Type B pancreatic cell (in vitro differentiated cells): ENCODE measurements around the gene SOX15. TPM values are rescaled to one million over a fixed set of nuclear protein-coding genes. Genes with fewer than 3 reads are reported as not detected.

Experiments used
- DNase-seq: peaks from one replicate; pipeline ENCODE4 v3.0.0; 2021; ENCODE audit warnings: mixed read lengths; ENCODE audit not compliant: unreplicated experiment; ENCODE audit errors: extremely low spot score
- H3K27ac Mint-ChIP-seq: 2 replicates; pipeline ENCODE4 v1.8.0; 2021; ENCODE audit warnings: mild to moderate bottlenecking, mixed read lengths
- H3K27me3 Mint-ChIP-seq: 2 replicates; pipeline ENCODE4 v1.8.0; 2021; ENCODE audit warnings: mixed read lengths
- H3K36me3 Mint-ChIP-seq: 2 replicates; pipeline ENCODE4 v1.8.0; 2021; ENCODE audit warnings: mixed read lengths
- H3K4me1 Mint-ChIP-seq: one replicate; pipeline ENCODE4 v1.8.0; 2021; ENCODE audit warnings: mixed read lengths; ENCODE audit not compliant: unreplicated experiment
- H3K4me3 Mint-ChIP-seq: 2 replicates; pipeline ENCODE4 v1.8.0; 2021; ENCODE audit warnings: mild to moderate bottlenecking, mixed read lengths
- H3K9me3 Mint-ChIP-seq: 2 replicates; pipeline ENCODE4 v1.8.0; 2021; ENCODE audit warnings: mixed read lengths
- long read RNA-seq: library from polyadenylated mRNA; unstranded; transcript quantifications from one replicate; pipeline ENCODE4 v2.0.0, GENCODE V29; 2020
- total RNA-seq: library from RNA; stranded (reverse); gene quantifications from 2 replicates; pipeline ENCODE4 v1.2.1, GENCODE V29; 2021; ENCODE audit warnings: low replicate concordance
- TF ChIP-seq, protein P1 (sequence below): fragments of 200-600 bp; sonication (generic); conservative IDR thresholded peaks from 2 replicates; pipeline ENCODE4 v1.5.0; 2021; ENCODE audit warnings: antibody characterized with exemption, mild to moderate bottlenecking

The SOX15 gene
- total RNA-seq: 0.77 and 4.0 TPM in 2 replicates
- long read RNA-seq, partial matches to known transcripts: 0 of 1 reads
- long read RNA-seq, other reads (novel, unspliced or antisense): 0 of 1 reads

DNA sequence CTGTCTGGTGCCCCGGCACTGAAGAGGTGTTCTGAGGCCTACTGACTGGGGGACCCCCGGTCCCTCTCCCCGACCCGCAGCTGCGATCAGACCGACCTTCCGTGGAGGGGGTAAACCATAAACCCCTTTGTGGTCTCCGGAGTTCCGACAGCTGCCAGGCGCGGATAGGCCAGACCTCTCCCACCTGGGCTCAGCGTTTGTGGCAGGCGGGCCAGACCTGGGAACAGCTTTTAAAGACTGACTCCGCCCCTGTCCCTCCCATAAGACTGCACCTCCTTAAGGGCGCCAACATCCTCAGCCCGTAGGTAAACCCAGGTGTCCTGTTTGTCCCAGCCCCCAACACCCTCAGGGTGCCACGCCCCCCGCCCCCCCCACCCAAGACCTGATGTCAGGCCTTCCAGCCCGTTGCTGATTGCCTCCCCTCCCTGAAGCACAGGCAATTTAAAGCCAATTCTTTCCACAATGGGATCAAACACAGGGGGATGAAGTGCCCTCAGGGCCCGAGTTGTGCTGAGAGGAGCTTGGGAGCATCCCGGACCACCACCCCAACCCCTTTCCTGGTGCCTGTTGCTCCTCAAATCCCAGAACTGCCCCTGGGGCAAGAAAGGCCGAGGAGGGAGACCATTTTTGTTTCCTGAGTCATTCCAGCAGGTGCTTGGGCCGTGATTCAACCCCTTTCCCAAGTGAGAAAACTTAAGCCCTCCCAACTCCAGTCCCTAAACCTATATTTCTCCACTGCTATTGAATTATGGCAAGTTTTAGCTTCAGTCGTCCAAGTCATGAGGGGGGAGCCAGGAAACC is at the start of gene SOX15:
Gene SOX15 (minus strand): TSS at position 204 of the 801 bp plus-strand sequence. CDS start 418 bp downstream, outside the sequence.
- Mint-ChIP-seq H3K27ac (peak within 1 kb of the TSS; percentile 96), H3K4me3 (peak within 1 kb of the TSS; percentile 58), H3K27me3 (no peaks in the 10 kb centered on the region), H3K36me3 (peaks cover 23% of the 10 kb centered on the region), H3K9me3 (no peaks in the 10 kb centered on the region), H3K4me1 (peaks cover 14% of the 10 kb centered on the region)
- no peak for DNase-seq
- TF ChIP-seq, protein P1, sequence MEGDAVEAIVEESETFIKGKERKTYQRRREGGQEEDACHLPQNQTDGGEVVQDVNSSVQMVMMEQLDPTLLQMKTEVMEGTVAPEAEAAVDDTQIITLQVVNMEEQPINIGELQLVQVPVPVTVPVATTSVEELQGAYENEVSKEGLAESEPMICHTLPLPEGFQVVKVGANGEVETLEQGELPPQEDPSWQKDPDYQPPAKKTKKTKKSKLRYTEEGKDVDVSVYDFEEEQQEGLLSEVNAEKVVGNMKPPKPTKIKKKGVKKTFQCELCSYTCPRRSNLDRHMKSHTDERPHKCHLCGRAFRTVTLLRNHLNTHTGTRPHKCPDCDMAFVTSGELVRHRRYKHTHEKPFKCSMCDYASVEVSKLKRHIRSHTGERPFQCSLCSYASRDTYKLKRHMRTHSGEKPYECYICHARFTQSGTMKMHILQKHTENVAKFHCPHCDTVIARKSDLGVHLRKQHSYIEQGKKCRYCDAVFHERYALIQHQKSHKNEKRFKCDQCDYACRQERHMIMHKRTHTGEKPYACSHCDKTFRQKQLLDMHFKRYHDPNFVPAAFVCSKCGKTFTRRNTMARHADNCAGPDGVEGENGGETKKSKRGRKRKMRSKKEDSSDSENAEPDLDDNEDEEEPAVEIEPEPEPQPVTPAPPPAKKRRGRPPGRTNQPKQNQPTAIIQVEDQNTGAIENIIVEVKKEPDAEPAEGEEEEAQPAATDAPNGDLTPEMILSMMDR: no peak

DNA sequence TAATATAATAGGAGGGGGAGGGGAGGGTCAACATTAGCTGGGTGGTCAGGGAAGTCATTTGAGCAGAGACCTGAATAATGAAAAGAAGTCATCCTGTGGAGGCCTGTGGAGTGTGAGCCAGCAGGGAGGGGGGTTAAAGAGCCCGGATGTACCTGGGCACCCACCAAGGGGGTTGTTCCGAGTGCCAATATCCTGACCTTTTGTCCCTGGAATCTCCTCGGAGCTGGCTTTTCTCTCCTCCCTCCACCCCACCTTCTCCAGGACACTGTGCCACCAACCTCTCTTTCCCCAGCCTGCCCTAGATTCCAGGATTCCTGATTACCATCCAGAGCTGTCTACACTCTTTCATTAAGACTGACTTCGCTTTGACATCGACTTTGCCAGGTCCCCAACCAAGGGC is 46.3 kb upstream of the SOX15 start:
- Mint-ChIP-seq H3K4me1 (peaks cover 10% of the 10 kb centered on the region), H3K36me3 (no peaks in the 10 kb centered on the region), H3K27ac (no peak overlapping the region), H3K4me3 (no peak overlapping the region), H3K27me3 (no peaks in the 10 kb centered on the region), H3K9me3 (no peaks in the 10 kb centered on the region)
- TF ChIP-seq, protein P1: no peak
- no peak for DNase-seq

DNA sequence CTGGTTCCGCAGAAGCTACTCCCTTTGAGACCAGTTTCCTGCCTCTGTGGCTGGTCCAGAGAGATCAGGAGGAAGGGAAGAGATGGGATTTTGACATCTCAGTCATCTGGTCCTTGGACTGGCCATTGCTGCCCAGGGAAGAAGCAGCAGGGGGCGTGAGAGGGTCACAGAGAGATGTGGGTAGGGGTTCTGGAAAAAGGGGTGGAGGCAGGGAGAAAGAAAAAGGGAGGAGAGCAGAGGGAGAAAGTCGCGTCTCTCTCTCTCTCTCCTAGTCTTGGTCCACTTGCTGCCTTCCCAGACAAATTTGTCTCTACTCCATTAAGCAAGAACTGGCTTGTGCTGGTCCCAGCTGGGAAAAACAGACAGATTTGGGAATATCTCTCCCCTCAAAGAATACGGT is 44.5 kb upstream of the SOX15 start:
- no peak for DNase-seq
- TF ChIP-seq, protein P1: peak; percentile 75
- no peak overlapping the region for H3K27ac Mint-ChIP-seq
- no peaks in the 10 kb centered on the region for H3K27me3 Mint-ChIP-seq
- no peaks in the 10 kb centered on the region for H3K9me3 Mint-ChIP-seq
- no peaks in the 10 kb centered on the region for H3K36me3 Mint-ChIP-seq
- peaks cover 10% of the 10 kb centered on the region for H3K4me1 Mint-ChIP-seq
- H3K4me3 Mint-ChIP-seq: no peak overlapping the region

DNA sequence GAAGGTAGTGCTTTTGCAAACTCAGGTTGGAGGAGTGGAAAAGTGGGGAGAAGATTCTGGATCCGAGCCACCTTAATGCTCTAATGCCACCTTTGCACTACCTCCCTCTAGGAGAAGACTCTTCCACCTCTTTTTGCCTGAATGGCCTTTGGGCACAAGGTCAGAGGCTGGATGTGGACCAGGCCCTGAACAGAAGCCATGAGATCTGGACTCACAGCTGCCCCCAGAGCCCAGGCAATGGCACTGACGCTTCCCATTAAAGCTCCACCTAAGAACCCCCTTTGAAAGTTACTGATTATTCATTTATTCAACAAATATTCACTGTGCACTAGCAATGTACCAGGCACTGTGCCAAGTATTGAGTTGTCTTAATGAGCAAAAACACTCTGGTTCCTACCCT is 43.2 kb upstream of the SOX15 start:
- Mint-ChIP-seq H3K27ac (no peak overlapping the region), H3K4me3 (no peak overlapping the region), H3K27me3 (no peaks in the 10 kb centered on the region), H3K4me1 (peaks cover 10% of the 10 kb centered on the region), H3K36me3 (no peaks in the 10 kb centered on the region), H3K9me3 (no peaks in the 10 kb centered on the region)
- DNase-seq: no peak
- TF ChIP-seq, protein P1: no peak

DNA sequence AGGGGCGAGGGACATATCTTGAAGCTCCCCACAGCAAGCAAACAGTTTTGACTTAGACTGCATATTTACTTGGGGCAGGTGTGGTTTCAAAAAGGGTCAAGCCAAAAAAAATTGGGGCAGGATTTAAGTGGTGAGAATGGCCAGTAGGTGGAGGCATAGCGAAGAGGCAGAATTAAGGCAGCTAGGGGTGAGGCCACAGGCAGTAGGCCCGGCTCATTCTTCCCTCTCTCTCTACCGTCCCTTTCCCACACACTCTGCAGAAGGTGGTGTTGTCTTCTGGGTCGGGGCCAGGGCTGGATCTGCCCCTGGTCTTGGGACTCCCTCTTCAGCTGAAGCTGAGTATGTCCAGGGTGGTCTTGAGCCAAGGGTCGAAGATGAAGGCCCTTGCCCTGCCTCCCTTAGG is 42.6 kb upstream of the SOX15 start:
- DNase-seq: no peak

More for the DNA sequence above, 42.6 kb upstream of the SOX15 start:
- no peaks in the 10 kb centered on the region for H3K27me3 Mint-ChIP-seq
- peaks cover 10% of the 10 kb centered on the region for H3K4me1 Mint-ChIP-seq
- no peaks in the 10 kb centered on the region for H3K36me3 Mint-ChIP-seq
- H3K27ac Mint-ChIP-seq: no peak overlapping the region
- no peak overlapping the region for H3K4me3 Mint-ChIP-seq
- TF ChIP-seq, protein P1: peak; percentile 64
- H3K9me3 Mint-ChIP-seq: no peaks in the 10 kb centered on the region
